ENCODE results near the gene LIN7A. TPM values are rescaled to one million over a fixed set of nuclear protein-coding genes. Genes with fewer than 3 reads are reported as not detected.

LIN7A gene
- total RNA-seq, 1 experiment from 2014 or later: not detected

GRCh38 chr12:80943338-80943737, 5.6 kb upstream of the LIN7A start:
- Mint-ChIP-seq H3K9me3 (ENCODE audit: unreplicated experiment) (no peaks in the 10 kb centered on the region), H3K27me3 (ENCODE audit: insufficient read depth, unreplicated experiment) (peaks cover 39% of the 10 kb centered on the region), H3K4me3 (ENCODE audit: unreplicated experiment) (no peak overlapping the region), H3K36me3 (ENCODE audit: insufficient read depth, unreplicated experiment) (peaks cover 6% of the 10 kb centered on the region), H3K4me1 (ENCODE audit: insufficient read depth, unreplicated experiment) (no peaks in the 10 kb centered on the region), H3K27ac (ENCODE audit: low read depth, unreplicated experiment) (no peak overlapping the region)
- intact Hi-C loops (cut with micrococcal nuclease): no loop called here
- DNase-seq (ENCODE audit: unreplicated experiment): no peak
- no TSS peak for BruUV-seq (replicated peaks)
- POLR2A ChIA-PET: no interaction called here
- no peak for TF ChIP-seq CTCF (IDR thresholded peaks at IDR 0.05; ENCODE audit: unreplicated experiment)
- CTCF ChIA-PET: interaction anchor here (0.7 kb wide), 1 partner anchor 71 kb away, joined by 4 read pairs; no protein-coding TSS in a partner anchor

GRCh38 chr12:80941916-80942315, 4.2 kb upstream of the LIN7A start:
- Mint-ChIP-seq H3K9me3 (ENCODE audit: unreplicated experiment) (no peaks in the 10 kb centered on the region), H3K4me1 (ENCODE audit: insufficient read depth, unreplicated experiment) (no peaks in the 10 kb centered on the region), H3K27ac (ENCODE audit: low read depth, unreplicated experiment) (no peak overlapping the region), H3K4me3 (ENCODE audit: unreplicated experiment) (no peak overlapping the region), H3K27me3 (ENCODE audit: insufficient read depth, unreplicated experiment) (peaks cover 44% of the 10 kb centered on the region), H3K36me3 (ENCODE audit: insufficient read depth, unreplicated experiment) (peaks cover 6% of the 10 kb centered on the region)
- CTCF ChIA-PET: no interaction called here
- POLR2A ChIA-PET: no interaction called here
- no TSS peak for BruUV-seq (replicated peaks)
- intact Hi-C loops (cut with micrococcal nuclease): no loop called here
- peak; percentile 1 for DNase-seq (ENCODE audit: unreplicated experiment)
- TF ChIP-seq CTCF (IDR thresholded peaks at IDR 0.05; ENCODE audit: unreplicated experiment): no peak

GRCh38 chr12:80939231-80939950, 1.7 kb upstream of the LIN7A start:
- intact Hi-C loops (cut with micrococcal nuclease): no loop called here
- ChIA-PET CTCF (interaction anchor here (0.7 kb wide), 1 partner anchor 408 kb away, joined by 3 read pairs; no protein-coding TSS in a partner anchor), POLR2A (no interaction called here)
- BruUV-seq (replicated peaks): no TSS peak
- Mint-ChIP-seq H3K27me3 (ENCODE audit: insufficient read depth, unreplicated experiment) (peaks cover 65% of the 10 kb centered on the region), H3K4me3 (ENCODE audit: unreplicated experiment) (no peak overlapping the region), H3K27ac (ENCODE audit: low read depth, unreplicated experiment) (no peak overlapping the region), H3K4me1 (ENCODE audit: insufficient read depth, unreplicated experiment) (no peaks in the 10 kb centered on the region), H3K36me3 (ENCODE audit: insufficient read depth, unreplicated experiment) (peaks cover 6% of the 10 kb centered on the region), H3K9me3 (ENCODE audit: unreplicated experiment) (no peaks in the 10 kb centered on the region)
- no peak for DNase-seq (ENCODE audit: unreplicated experiment)
- TF ChIP-seq CTCF (IDR thresholded peaks at IDR 0.05; ENCODE audit: unreplicated experiment): no peak

- Mint-ChIP-seq H3K36me3 (ENCODE audit: insufficient read depth, unreplicated experiment) (peaks cover 6% of the 10 kb centered on the region), H3K4me3 (ENCODE audit: unreplicated experiment) (no peak overlapping the region), H3K27me3 (ENCODE audit: insufficient read depth, unreplicated experiment) (peaks cover 75% of the 10 kb centered on the region), H3K4me1 (ENCODE audit: insufficient read depth, unreplicated experiment) (no peaks in the 10 kb centered on the region), H3K9me3 (ENCODE audit: unreplicated experiment) (no peaks in the 10 kb centered on the region), H3K27ac (ENCODE audit: low read depth, unreplicated experiment) (no peak overlapping the region)
- intact Hi-C loops (cut with micrococcal nuclease): no loop called here
- no TSS peak for BruUV-seq (replicated peaks)
- ChIA-PET CTCF (interaction anchor here (0.6 to 0.7 kb wide), 2 partner anchors 407 to 743 kb away, joined by 3 read pairs; no protein-coding TSS in a partner anchor), POLR2A (no interaction called here)
- no peak for DNase-seq (ENCODE audit: unreplicated experiment)
- TF ChIP-seq CTCF (IDR thresholded peaks at IDR 0.05; ENCODE audit: unreplicated experiment): no peak
Measured at GRCh38 chr12:80938397-80938796, 663 bp upstream of the LIN7A start.
